Measurements from ENCODE around the gene NNMT.

DNA sequence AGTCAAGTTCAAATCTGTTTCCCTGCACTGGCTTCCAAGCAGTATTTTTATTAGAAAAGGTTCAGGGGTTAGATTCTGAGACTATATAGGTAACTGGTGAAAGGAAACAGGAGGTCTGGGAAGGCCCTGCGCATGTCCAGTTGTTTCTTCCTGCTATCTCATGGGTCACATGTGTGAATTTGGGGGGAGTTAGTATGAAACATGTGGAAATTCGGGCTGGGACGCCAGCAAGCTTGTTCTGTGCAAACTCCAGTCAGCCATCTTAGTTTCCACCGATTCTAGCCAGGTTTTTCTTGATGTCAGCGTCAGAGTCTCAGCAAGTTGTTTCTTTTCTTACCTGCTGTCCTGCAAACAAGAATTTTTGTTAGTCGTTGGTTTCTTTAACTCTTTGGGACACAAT lies 46.8 kb downstream of the NNMT start:
- TF ChIP-seq POLR2AphosphoS5 (IDR thresholded peaks at IDR 0.05; ENCODE audit: low read depth, low read length), result no peak
- TF ChIP-seq PAX5 (IDR thresholded peaks at IDR 0.05; ENCODE audit: insufficient read depth, low read length, severe bottlenecking), result no peak
- TF ChIP-seq TAF1 (IDR thresholded peaks at IDR 0.05; ENCODE audit: low read depth, low read length), result no peak
- TF ChIP-seq POLR2A (IDR thresholded peaks at IDR 0.05; ENCODE audit: low read depth, low read length), result no peak
- no peak for TF ChIP-seq SPI1 (IDR thresholded peaks at IDR 0.05; ENCODE audit: low read depth, low read length)
